Stimulated activated CD4-positive, alpha-beta T cell treated with anti-CD3 and anti-CD28 coated beads, Interleukin-1b, Interleukin-23, amount 100 ng/mL, for 48 hours (primary cell): ENCODE data around the gene CHST6.
"Not testable (repeated sequence)": the region's sequence is repeated elsewhere in the genome, so short reads cannot be mapped to it uniquely, and the experiment has no call there.

ENCODE experiments used
- DNase-seq: peaks from one replicate; pipeline ENCODE4 v3.0.0-alpha.2; 2020

CHST6 gene

DNA sequence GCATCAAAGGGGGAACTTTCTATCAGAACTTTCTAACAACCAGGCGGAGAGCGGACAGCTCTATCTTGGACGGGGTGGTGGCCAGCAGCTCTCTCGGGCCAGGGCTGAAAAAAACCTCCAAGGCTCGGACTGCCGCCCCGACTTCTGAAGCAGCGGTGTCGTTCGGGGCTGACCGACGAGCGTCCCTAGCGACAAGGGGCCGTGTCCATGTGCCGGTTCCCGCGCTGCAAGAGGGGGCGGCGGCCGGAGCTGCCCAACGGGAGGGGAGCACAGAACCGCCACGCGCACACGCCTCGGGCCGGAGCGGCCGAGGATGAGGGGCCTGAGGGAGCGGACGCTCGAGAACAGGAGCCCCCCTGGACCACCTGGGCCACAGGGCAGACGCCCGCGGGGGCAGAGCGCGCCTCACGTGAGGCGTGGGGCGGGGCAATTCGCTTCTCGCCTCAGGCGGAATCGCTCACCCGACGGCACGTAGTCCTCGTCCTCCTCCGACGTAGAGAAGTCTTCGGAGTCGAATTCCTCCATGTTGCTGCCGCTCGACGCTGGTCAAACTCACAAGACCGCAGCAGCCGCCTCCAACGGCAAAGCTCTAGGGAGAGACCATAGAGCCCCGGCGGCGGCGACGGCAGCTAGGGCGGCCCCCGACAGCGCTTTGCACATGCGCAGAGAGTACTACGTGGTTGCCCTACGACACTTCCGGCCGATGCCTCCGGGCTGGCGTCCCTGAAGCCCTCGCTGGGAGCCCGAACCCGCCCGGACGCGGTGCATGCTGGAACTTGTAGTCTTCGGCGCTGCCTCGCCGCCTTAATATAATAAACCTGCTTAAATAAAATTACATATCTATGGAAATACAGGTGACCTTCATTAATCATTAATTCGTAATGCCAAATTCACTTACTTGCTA is 62.2 kb downstream of the CHST6 start, which contains the start of gene CFDP1:
CFDP1 (minus strand) TSS at position 676 of the 904 bp plus-strand sequence; CDS start at position 525, 151 bp downstream.
- peak; percentile 95 for DNase-seq

DNA sequence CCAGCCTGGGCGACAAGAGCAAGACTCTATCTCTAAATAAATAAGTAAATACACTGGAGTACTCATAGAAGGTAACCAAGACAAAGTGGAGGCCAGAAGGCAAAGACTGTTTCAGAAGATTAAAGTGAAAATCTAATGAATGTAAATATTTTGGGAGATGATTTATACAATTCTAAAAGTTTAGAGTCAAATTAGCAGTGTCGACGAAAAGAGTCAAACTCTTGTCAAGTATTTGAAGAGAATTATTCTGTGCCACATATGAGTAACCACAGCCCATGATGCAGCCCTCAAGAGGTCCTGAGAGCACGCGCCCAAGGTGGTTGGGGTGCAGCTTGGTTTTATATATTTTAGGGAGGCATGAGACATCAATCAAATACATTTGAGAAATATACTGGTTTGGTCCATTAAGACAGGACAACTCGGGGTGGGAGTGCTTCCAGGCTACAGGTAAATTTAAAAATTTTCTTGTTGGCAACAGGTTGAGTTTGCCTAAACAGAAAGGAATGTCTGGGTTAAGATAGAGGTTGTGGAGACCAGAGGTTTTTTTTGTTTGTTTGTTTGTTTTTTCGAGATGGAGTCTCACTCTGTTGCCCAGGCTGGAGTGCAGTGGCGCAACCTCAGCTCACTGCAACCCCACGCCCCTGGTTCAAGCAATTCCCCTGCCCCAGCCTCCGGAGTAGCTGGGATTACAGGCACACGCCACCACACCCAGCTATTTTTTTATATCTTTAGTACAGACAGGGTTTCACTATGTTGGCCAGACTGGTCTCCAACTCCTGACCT is 65.4 kb downstream of the CHST6 start:
- no peak for DNase-seq

DNA sequence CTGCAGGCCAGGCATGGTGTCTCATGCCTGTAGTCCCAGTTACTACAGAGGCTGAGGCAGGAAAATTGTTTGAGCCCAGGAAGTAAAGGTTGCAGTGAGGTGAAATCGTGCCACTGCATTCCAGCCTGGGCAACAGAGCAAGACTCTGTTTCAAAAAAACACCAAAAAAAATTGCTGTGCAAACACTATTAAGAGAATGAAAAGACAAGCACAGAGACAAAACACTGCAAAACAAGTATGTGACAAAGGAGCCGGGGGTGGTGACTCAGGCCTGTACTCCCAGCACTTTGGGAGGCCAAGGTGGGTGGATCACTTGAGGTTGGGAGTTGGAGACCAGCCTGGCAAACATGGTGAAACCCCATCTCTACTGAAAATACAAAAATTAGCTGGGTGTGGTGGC is 68.7 kb downstream of the CHST6 start:
- peak; percentile 14 for DNase-seq

DNA sequence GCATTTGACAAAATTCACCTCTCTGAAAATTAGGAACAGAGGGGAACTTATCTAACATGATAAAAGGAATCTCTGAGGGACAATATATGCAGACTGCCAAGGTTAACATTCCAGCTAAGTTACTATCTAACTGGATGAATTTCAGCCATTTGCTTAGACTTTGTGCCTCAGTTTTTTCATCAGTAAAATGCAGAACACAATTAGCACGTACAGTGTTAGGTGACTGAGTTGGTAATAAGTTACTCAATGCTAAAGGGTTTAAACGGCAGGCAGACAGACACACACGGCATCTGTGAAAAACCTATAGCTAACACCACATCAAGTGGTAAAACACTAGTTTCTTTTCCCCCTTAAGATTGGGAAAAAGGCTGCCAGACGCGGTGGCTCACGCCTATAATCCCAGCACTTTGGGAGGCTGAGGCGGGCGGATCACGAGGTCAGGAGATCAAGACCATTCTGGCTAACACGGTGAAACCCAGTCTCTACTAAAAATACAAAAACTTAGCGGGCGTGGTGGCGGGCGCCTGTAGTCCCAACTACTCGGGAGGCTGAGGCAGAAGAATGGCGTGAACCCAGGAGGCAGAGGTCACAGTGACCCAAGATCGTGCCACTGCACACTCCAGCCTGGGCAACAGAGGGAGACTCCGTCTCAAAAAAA is 71.0 kb downstream of the CHST6 start:
- DNase-seq: not testable (repeated sequence)

DNA sequence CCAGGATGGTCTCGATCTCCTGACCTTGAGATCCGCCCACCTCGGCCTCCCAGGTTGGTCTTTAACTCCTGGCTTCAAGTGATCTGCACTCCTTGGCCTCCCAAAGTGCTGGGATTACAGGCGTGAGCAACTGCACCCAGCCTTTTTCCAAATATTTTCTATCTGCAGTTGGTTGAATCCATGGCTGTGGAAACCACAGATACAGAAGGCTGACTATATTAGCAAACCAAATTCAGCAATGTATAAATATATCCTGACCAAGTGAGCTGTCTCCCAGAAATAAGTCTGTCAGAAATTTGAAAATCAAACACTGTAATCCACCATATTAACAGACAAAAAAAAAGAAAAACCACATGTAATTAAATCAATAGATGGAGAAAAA is 71.5 kb downstream of the CHST6 start:
- DNase-seq: no peak
